Testis (tissue), 2 donors: ENCODE measurements around the gene MLPH.

Experiments
- CTCF ChIP-seq, 3 experiments: fragments of 450-650 bp in 2 of 3; fragments of 200-600 bp in 1 of 3; sonication (generic) in 1 of 3; IDR thresholded peaks; one replicate each; pipeline ENCODE4 v1.5.1; 2016 to 2019; ENCODE audit warnings: antibody characterized with exemption in 3 of 3, mild to moderate bottlenecking in 2 of 3, moderate library complexity in 1 of 3
- POLR2A ChIP-seq: fragments of 450-650 bp; IDR thresholded peaks from one replicate; pipeline ENCODE4 v1.6.1; 2017; ENCODE audit warnings: antibody characterized with exemption, mild to moderate bottlenecking, moderate library complexity

GRCh38 chr2:237583385-237584295 is 96.6 kb downstream of the MLPH start:
- TF ChIP-seq CTCF (IDR thresholded peaks at IDR 0.05) (no peak), POLR2A (no peak)
